ENCODE results near the gene FAM171A2.

Gene FAM171A2

DNA sequence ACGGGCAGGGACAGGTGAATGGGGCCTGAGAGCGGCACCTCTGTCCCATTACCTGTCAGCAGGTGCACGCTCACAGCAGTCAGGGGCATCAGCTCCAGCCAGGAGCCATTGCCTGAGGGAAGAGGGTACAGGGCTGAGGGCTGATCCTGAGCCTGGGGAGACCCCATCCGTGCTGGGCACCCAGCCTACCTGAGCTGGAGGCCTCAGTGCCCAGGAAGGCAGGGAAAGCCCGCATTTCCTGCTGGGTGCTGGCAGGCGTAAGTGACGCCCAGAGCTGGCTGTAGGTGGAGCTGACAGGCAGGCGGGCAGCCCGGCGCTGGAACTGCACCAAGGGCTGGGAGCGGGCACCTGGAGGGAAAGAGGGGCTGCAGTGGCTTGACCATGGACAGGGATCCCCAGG, 7.4 kb downstream of the FAM171A2 start:
- TF ChIP-seq GATA2 (IDR thresholded peaks at IDR 0.05; ENCODE audit: low read depth, low read length): no peak
- TF ChIP-seq GATA3 (IDR thresholded peaks at IDR 0.05; ENCODE audit: low read depth, low read length): no peak

DNA sequence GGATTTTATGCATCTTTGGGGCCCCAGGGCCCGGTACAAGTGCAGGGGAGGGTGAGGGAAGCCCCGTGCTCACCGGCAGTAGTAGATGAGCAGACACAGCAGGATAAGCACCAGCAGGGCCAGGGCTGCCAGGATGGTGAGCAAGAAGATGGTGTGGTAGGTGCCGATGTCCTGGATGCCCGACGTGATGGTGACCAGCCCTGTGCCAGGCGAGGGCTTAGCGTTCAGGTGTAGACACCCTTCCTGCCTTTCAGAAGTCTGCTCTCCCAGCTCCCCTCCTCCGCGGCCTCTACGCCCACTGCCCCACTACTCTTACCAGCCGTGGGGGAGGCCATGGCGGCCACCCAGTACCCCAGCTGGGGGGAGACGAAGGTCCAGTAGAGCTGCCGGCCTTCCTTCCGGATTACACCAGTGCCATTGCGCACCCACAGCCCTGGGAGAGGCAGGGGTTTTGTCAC, 8.0 kb downstream of the FAM171A2 start:
- TF ChIP-seq GATA3 (IDR thresholded peaks at IDR 0.05; ENCODE audit: low read depth, low read length) (no peak), GATA2 (IDR thresholded peaks at IDR 0.05; ENCODE audit: low read depth, low read length) (no peak)

DNA sequence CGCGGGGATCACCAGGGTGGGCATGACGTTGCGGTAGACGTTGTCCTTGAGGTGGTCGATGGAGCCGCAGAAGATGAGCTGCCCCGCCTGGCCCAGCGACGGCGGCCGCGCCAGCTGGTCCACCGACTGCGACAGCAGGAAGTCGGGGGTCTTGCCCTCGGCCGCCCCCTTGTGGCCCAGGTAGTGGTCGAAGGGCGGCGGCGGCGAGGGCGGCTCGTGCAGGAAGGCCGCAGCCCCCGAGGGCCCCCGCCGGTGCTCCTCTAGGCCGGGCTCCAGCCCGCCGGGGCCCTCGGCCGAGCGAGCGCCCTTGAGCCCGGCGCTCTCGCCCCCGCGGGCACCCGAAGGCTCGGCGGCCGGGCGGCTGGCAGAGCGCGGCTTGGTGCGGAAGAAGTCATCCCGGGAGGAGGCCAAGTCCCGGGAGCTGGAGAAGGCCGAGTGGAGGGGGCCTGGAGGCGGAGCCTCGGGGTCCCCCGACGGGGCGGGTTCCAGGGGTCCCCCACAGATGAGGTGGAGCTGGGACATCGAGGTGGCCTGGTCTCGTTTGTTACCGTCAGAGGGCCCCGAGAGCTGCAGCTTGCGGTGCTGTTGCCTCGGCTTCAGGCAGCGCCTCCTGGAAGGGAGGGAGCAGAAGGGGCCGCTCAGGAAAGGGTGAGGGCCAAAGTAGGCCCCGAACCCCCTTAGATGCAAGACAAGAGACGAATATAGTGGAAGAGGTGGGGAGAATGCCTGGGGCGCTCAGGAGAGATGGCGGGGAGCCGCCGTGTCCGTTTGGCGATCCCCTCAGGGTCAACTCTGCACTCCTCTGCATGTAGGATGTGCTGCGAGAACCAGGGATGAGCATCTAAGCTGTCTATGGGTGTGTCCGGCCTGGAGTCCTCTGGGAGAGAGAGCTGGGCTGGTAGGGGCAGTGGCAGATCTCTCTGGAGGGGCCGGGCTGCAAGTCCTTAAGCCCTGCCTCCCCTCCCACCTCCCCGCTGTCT, 8.8 kb downstream of the FAM171A2 start:
- TF ChIP-seq GATA3 (IDR thresholded peaks at IDR 0.05; ENCODE audit: low read depth, low read length) (no peak), GATA2 (IDR thresholded peaks at IDR 0.05; ENCODE audit: low read depth, low read length) (no peak)

DNA sequence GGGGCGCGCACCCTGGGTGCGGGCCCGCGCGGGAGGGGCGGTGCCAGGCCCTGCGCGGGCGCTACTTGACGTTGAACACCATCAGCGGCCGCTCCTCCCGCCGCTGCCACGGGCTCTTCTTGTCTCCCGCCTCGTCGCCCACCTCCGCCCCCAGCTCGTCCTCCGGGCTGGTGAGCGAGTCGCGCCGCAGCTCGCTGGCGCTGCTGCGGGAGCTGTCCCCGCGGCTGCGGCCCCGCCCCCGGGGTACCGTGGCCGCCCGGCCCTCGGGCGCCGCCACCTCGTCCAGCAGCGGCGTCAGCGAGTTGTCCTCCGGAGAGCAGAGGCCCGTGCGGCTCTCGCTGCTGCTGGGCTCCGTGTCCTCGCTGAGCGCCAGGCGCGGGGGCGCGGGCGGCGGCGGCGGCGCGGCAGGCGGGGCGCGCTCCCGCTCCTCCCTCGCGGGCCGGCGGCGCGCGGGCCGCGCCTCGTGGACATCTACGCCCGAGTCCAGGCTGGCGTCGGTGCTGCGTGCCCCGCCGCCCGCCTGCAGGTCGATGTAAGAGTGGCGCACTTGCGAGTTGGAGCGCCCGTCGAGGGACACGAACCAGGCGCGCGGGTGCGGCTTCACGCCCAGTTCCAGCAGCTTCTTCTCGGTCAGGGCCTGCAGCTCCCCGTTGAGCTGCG, 9.9 kb downstream of the FAM171A2 start:
- no peak for TF ChIP-seq GATA2 (IDR thresholded peaks at IDR 0.05; ENCODE audit: low read depth, low read length)
- no peak for TF ChIP-seq GATA3 (IDR thresholded peaks at IDR 0.05; ENCODE audit: low read depth, low read length)

DNA sequence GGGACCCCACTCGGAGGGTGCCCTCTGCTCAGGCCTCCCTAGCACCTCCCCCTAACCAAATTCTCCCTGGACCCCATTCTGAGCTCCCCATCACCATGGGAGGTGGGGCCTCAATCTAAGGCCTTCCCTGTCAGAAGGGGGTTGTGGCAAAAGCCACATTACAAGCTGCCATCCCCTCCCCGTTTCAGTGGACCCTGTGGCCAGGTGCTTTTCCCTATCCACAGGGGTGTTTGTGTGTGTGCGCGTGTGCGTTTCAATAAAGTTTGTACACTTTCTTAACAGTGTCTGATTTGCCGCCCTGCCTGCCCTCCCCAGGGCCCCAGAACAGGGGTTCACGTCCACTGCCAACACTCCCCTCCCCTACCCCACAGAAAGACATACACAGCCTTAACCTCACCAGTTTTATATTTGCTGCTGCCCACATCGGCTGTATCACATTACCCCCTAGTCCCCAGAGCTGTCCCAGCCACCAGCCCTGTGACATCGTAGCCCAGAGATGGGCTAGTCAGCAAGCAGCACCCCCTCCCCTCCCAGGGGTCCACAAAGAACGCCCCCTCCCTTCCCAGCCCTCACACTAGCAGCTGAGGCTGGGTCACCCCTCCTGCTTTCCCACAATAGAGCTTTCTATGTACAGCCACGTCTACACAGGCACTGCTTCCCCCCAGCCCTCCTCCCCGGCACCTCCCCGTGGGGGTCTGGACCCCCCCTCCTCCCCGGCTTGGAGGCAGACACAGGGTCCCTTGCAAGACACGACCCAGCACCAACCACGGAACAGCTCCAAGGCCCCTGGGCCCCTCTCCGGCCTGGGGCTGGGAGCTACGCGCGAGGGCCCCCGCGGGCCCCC, 10.6 kb downstream of the FAM171A2 start:
- no peak for TF ChIP-seq GATA2 (IDR thresholded peaks at IDR 0.05; ENCODE audit: low read depth, low read length)
- no peak for TF ChIP-seq GATA3 (IDR thresholded peaks at IDR 0.05; ENCODE audit: low read depth, low read length)

DNA sequence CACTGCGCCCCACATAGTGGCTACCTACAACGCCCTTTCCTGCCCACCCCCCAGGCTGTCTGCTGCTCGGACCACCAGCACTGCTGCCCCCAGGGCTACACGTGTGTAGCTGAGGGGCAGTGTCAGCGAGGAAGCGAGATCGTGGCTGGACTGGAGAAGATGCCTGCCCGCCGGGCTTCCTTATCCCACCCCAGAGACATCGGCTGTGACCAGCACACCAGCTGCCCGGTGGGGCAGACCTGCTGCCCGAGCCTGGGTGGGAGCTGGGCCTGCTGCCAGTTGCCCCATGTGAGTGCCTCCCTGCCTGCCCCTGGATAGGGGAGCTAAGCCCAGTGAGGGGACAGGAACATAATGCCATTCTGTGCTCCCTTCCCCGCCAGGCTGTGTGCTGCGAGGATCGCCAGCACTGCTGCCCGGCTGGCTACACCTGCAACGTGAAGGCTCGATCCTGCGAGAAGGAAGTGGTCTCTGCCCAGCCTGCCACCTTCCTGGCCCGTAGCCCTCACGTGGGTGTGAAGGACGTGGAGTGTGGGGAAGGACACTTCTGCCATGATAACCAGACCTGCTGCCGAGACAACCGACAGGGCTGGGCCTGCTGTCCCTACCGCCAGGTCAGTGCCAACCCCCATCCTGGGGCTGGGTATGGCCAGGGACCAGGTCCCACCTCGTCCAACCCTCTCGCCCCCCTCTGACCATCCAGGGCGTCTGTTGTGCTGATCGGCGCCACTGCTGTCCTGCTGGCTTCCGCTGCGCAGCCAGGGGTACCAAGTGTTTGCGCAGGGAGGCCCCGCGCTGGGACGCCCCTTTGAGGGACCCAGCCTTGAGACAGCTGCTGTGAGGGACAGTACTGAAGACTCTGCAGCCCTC, 11.5 kb downstream of the FAM171A2 start:
- TF ChIP-seq GATA2 (IDR thresholded peaks at IDR 0.05; ENCODE audit: low read depth, low read length) (no peak), GATA3 (IDR thresholded peaks at IDR 0.05; ENCODE audit: low read depth, low read length) (no peak)

DNA sequence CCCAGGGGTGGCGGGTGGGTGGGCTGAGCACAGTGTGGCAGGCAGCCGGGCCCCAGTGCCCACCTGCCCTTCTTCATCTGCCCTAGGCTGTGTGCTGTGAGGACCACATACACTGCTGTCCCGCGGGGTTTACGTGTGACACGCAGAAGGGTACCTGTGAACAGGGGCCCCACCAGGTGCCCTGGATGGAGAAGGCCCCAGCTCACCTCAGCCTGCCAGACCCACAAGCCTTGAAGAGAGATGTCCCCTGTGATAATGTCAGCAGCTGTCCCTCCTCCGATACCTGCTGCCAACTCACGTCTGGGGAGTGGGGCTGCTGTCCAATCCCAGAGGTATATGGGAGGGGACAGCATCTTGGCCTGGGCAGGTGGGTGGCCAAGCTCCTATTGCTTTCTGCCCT, 12.2 kb downstream of the FAM171A2 start:
- no peak for TF ChIP-seq GATA3 (IDR thresholded peaks at IDR 0.05; ENCODE audit: low read depth, low read length)
- TF ChIP-seq GATA2 (IDR thresholded peaks at IDR 0.05; ENCODE audit: low read depth, low read length): no peak

DNA sequence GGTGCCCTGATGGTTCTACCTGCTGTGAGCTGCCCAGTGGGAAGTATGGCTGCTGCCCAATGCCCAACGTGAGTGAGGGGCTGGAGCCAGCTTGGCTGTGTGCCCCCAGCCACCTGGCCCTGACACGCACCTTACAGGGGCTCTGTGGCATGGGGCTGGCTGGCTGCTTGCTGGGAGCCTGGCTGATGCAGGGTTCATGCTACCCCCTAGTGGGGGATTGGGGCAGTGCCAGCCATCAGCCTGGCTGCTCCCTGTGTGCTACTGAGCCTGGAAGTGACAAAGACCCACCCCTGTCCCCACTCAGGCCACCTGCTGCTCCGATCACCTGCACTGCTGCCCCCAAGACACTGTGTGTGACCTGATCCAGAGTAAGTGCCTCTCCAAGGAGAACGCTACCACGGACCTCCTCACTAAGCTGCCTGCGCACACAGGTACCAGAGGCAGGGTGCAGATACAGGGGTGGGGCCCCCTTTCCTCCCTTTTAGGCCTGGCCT, 12.9 kb downstream of the FAM171A2 start:
- no peak for TF ChIP-seq GATA3 (IDR thresholded peaks at IDR 0.05; ENCODE audit: low read depth, low read length)
- no peak for TF ChIP-seq GATA2 (IDR thresholded peaks at IDR 0.05; ENCODE audit: low read depth, low read length)

DNA sequence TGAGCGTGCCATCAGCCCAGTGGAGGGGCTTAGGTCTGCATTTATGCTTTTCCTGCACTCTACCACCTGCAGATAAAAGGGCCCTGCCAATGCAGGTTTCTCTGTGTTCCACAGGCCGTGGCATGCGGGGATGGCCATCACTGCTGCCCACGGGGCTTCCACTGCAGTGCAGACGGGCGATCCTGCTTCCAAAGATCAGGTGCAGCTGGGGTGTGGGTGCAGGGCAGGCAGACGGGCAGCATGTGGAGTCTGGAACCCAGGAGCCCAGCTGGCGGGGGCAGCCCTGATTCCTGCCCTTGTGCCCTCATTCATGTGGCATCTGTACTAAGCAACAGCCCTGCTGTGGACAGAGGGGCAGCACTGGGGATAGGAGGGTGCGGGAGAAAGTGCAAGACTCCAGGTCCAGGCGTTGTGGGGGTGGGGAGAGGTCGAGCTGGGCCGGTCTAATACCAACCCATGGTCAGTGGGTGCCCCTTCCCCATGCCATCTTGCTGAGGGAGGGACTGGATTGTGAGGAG, 14.0 kb downstream of the FAM171A2 start:
- TF ChIP-seq GATA3 (IDR thresholded peaks at IDR 0.05; ENCODE audit: low read depth, low read length) (no peak), GATA2 (IDR thresholded peaks at IDR 0.05; ENCODE audit: low read depth, low read length) (no peak)

DNA sequence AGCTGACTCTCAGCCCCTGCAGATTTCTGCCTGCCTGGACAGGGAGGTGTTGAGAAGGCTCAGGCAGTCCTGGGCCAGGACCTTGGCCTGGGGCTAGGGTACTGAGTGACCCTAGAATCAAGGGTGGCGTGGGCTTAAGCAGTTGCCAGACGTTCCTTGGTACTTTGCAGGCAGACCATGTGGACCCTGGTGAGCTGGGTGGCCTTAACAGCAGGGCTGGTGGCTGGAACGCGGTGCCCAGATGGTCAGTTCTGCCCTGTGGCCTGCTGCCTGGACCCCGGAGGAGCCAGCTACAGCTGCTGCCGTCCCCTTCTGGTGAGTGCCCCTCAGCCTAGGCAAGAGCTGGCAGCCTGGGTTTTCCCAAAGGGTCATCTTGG, 14.7 kb downstream of the FAM171A2 start:
- TF ChIP-seq GATA3 (IDR thresholded peaks at IDR 0.05; ENCODE audit: low read depth, low read length): no peak
- no peak for TF ChIP-seq GATA2 (IDR thresholded peaks at IDR 0.05; ENCODE audit: low read depth, low read length)

DNA sequence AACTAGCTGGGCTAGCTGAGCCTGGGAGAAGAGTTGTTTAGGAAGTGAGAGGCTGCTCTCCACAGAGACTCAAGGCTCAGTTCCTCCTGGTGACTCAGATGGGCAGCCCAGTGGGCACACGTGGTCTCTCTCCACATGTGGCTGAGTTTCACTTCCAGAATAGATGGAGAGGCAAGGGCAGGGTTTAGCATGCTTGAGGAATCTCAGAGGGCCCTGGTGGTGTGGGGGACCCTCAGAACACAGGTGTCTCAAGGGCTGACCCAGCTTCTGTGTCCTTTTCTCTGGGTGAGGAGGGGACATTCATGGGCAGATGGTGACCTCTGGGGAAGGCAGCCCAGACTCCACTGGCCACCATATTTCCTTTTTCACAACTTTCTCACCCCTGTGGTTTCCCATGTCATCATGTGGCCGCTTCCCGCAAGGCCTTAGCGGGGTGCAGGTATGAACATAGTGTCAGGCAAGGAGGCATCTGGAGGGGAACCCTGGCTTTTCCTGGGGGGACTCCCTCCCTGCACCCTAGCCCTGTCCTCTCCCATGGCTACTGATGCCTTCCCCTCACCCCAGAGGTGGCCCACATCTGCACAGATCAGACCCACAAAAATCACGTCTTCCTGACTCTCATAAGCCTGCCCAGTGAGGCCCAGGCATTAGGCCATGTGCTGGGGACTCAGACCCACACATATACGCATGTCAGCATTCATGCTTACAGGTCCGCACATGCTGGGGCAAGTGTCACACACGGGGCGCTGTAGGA, 15.2 kb downstream of the FAM171A2 start:
- TF ChIP-seq GATA2 (IDR thresholded peaks at IDR 0.05; ENCODE audit: low read depth, low read length): no peak
- TF ChIP-seq GATA3 (IDR thresholded peaks at IDR 0.05; ENCODE audit: low read depth, low read length): no peak

All from SH-SY5Y (cell line).